NCI-H2107 treated with DMSO at 0.1 percent for 48 hours (cell line): Measurements from ENCODE around the gene DPH1.

Experiments used
- DNase-seq: peaks from one replicate; lab custom pipeline; 2025; ENCODE audit not compliant: unreplicated experiment; lab: John Stamatoyannopoulos, UW

The DPH1 gene

GRCh38 chr17:2076087-2076984 is 46.4 kb downstream of the DPH1 start:
- no peak for DNase-seq

- no peak for DNase-seq
Observed at GRCh38 chr17:2077040-2077439, 47.1 kb downstream of the DPH1 start.

- DNase-seq, result no peak
Observed at GRCh38 chr17:2081564-2081963, 51.6 kb downstream of the DPH1 start.

GRCh38 chr17:2082003-2082781 is 52.2 kb downstream of the DPH1 start:
- no peak for DNase-seq

GRCh38 chr17:2083613-2084035 is 53.7 kb downstream of the DPH1 start:
- no peak for DNase-seq

GRCh38 chr17:2084036-2084765 is 54.2 kb downstream of the DPH1 start:
- no peak for DNase-seq

GRCh38 chr17:2084766-2085647 is 55.1 kb downstream of the DPH1 start:
- no peak for DNase-seq

- DNase-seq, result no peak
Observed at GRCh38 chr17:2085648-2085949, 55.6 kb downstream of the DPH1 start.

- no peak for DNase-seq
Observed at GRCh38 chr17:2086306-2086705, 56.4 kb downstream of the DPH1 start.

- no peak for DNase-seq
Observed at GRCh38 chr17:2087597-2088211, 57.8 kb downstream of the DPH1 start.

- no peak for DNase-seq
Observed at GRCh38 chr17:2089021-2089422, 59.1 kb downstream of the DPH1 start.

GRCh38 chr17:2090210-2090641 is 60.3 kb downstream of the DPH1 start:
- no peak for DNase-seq

GRCh38 chr17:2090804-2091534 is 61.0 kb downstream of the DPH1 start:
- DNase-seq, result no peak

- no peak for DNase-seq
Observed at GRCh38 chr17:2092253-2092652, 62.3 kb downstream of the DPH1 start.

GRCh38 chr17:2093349-2093748 is 63.4 kb downstream of the DPH1 start:
- no peak for DNase-seq
